A673 (cell line): ENCODE results near the gene YJU2.

Experiments
- CTCF ChIP-seq: fragments of 300-800, 200-600 bp; sonication (generic); conservative IDR thresholded peaks from 2 replicates; pipeline ENCODE4 v1.5.1; 2017; ENCODE audit warnings: low read depth, mild to moderate bottlenecking, antibody characterized with exemption, low read length, moderate library complexity, mixed read lengths
- EZH2 ChIP-seq: fragments of 200-600 bp; sonication (generic); IDR thresholded peaks from 2 replicates; pipeline ENCODE4 v1.6.1; 2017; ENCODE audit warnings: borderline replicate concordance, low read depth, mild to moderate bottlenecking, mixed read lengths, antibody characterized with exemption, low read length; ENCODE audit not compliant: poor library complexity, severe bottlenecking

GRCh38 chr19:4313847-4314490 lies 67.1 kb downstream of the YJU2 start:
- no peak for TF ChIP-seq CTCF
- no peak for TF ChIP-seq EZH2
